SK-N-MC (cell line): Measurements from ENCODE around the gene ALG1L2.
"Not testable (repeated sequence)": the region's sequence is repeated elsewhere in the genome, so short reads cannot be mapped to it uniquely, and the experiment has no call there.

ENCODE experiments used
- DNase-seq: peaks from one replicate; pipeline ENCODE4 v3.0.0-alpha.2; 2011; ENCODE audit warnings: low read depth, low spot score
- H3K27ac ChIP-seq: fragments of 200-600 bp; sonication (generic); 2 replicates; pipeline ENCODE4 v1.5.1; 2016; ENCODE audit warnings: mixed run types
- H3K36me3 ChIP-seq: fragments of 200-600 bp; sonication (generic); 2 replicates; pipeline ENCODE4 v1.6.1; 2017; ENCODE audit warnings: antibody characterized with exemption, low read length, mixed read lengths; ENCODE audit not compliant: insufficient read depth
- H3K4me3 ChIP-seq: fragments of 200-600 bp; sonication (generic); 2 replicates; pipeline ENCODE4 v1.5.1; 2016
- H3K9ac ChIP-seq: fragments of 200-600 bp; sonication (generic); 2 replicates; pipeline ENCODE4 v1.8.0; 2017; ENCODE audit warnings: mixed run types, mixed read lengths; ENCODE audit not compliant: insufficient read length
- H3K9me3 ChIP-seq: fragments of 200-600 bp; sonication (generic); 2 replicates; pipeline ENCODE4 v1.6.1; 2017; ENCODE audit warnings: low read depth, mild to moderate bottlenecking, antibody characterized with exemption, low read length, moderate library complexity, mixed read lengths
- EZH2 ChIP-seq: fragments of 200-600 bp; sonication (generic); IDR thresholded peaks from one replicate; pipeline ENCODE4 v1.6.1; 2017; ENCODE audit warnings: antibody characterized with exemption
- FOXP2 ChIP-seq: optimal IDR thresholded peaks from 2 replicates; pipeline ENCODE3; 2011; ENCODE audit warnings: mild to moderate bottlenecking, moderate library complexity; ENCODE audit not compliant: insufficient read depth; ENCODE audit errors: extremely low read length, control extremely low read depth
- POLR2AphosphoS5 ChIP-seq: IDR thresholded peaks from 2 replicates; pipeline ENCODE4 v1.6.1; 2012; ENCODE audit warnings: mild to moderate bottlenecking, low read depth, low read length, borderline replicate concordance

ALG1L2 gene

DNA sequence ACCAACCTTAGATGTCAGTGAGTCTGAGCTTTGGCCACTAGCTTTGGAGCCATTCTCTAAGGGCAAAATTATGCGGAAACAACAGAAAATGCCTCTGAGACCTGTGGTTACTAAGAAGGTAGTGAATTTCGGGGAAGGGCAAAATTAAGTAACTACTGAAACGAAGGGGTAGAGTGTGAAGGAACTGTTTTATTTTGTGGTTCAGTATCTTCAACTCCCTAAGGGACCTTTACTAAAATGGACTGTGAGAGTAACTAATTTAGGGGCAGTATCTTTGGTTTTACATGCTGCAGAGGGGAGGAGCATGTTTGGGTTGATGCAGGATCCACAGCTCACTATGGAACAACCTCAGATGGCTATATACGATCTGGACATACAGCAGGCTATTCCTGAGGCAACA is 8.0 kb upstream of the ALG1L2 start:
- no peak for DNase-seq
- H3K27ac ChIP-seq, result no peak overlapping the region
- H3K4me3 ChIP-seq, result no peak overlapping the region
- TF ChIP-seq EZH2 (no peak), POLR2AphosphoS5 (no peak), FOXP2 (no peak)
- no peaks in the 10 kb centered on the region for H3K36me3 ChIP-seq
- no peaks in the 10 kb centered on the region; the same call in 1 of the 2 replicates for H3K9me3 ChIP-seq
- no peak overlapping the region for H3K9ac ChIP-seq

DNA sequence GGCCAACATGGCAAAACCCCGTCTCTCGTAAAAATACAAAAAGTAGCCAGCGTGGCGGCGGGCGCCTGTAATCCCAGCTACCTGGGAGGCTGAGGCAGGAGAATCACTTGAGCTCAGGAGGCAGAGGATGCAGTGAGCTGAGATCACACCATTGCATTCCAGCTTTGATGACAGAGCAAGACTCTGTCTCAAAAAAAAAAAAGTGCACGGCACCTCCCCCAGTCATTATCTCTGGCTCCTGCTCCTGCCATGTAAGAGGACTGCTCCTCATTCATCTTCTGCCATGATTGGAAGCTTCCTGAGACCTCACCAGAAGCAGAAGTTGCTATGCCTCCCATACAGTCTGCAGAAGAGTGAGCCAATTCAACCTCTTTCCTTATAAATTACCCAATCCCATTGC is 4.0 kb upstream of the ALG1L2 start:
- no peak for TF ChIP-seq POLR2AphosphoS5
- TF ChIP-seq EZH2, result no peak
- TF ChIP-seq FOXP2, result no peak
- H3K9me3 ChIP-seq, result no peaks in the 10 kb centered on the region
- no peak overlapping the region for H3K9ac ChIP-seq
- H3K27ac ChIP-seq, result no peak overlapping the region
- H3K36me3 ChIP-seq, result no peaks in the 10 kb centered on the region
- H3K4me3 ChIP-seq, result no peak overlapping the region
- no peak for DNase-seq

DNA sequence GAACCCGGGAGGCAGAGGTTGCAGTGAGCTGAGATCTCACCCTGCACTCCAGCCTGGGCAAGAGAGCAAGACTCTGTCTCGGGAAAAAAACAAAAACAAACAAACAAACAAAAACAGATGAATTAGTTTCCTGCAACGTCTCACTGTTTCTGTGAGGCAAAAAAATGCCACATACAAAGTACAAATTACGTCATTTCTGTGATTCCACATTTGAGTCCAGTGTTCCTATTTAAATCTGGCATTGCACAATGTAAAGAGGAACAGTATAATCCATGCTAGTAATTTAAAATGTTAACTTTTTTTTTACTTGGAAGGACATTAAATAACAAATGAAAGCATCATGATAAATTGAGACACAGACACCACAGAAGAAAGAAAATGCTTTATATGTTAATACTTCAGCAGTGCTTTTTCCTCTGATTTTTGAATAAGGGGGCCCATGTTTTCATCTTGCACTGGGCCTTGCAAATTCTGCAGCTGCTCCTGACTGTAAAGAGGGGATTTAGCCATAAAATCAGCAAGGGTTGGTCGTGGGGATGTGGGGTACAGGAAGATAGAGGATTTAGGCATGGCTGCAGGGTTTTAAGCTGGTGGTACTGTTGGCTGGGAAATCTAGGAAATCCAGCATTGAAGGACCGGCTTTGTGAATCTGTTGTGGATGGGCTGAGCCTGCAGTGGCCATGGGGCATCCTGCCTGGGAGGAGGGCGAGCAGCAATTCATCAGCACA is 1.9 kb downstream of the ALG1L2 start:
- H3K9me3 ChIP-seq, H3K4me3 ChIP-seq, H3K9ac ChIP-seq, DNase-seq, H3K27ac ChIP-seq, H3K36me3 ChIP-seq: not testable (repeated sequence)

DNA sequence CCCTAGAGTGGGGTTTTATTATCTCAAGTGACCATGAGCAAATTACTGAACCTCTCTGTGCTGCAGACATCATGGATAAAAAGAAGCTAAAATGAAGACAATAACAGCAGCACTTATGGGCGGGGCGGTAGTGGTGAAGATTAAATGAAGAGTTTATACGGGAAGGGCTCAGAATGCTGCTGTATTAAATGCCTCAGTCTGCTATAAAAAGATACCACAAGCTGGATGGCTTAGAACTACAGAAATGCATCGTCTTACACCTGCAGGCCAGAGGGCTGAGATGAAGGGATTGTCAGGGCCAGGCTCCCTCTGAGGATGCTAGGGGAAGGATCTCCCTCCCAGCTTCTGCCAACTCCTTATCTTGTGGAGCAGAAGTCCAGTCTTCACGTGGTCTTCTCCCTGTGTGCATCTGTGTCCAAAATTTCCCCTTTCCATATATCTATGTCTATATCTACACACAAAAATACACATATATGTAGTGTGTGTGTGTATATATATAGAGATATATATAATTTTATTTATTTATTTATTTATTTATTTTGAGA is 2.9 kb downstream of the ALG1L2 start:
- H3K9me3 ChIP-seq, result no peaks in the 10 kb centered on the region
- no peak for DNase-seq
- H3K4me3 ChIP-seq, result no peak overlapping the region
- no peak overlapping the region for H3K9ac ChIP-seq
- no peaks in the 10 kb centered on the region for H3K36me3 ChIP-seq
- TF ChIP-seq POLR2AphosphoS5, result no peak
- no peak for TF ChIP-seq FOXP2
- TF ChIP-seq EZH2, result no peak
- no peak overlapping the region for H3K27ac ChIP-seq

DNA sequence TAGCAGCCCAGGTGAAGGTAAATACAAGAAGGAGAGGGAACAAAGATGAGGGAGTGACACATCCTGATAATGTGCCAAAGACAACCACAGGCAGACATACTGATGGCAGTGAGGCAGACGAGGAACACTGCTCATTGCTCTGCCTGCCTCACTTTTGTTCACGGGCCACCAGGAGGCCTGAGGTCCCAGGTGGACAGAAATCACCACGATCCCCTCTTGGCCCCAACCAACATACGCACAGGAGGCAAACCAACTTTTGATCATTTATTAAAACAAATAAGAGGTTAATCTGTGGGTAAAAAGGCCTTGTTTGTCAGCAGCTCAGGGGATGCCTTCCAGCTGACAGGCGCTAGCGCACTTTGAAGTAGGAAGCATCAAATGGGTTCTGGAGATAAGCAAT is 4.2 kb downstream of the ALG1L2 start:
- Histone ChIP-seq H3K36me3 (no peaks in the 10 kb centered on the region), H3K4me3 (no peak overlapping the region), H3K9ac (no peak overlapping the region), H3K27ac (no peak overlapping the region), H3K9me3 (no peaks in the 10 kb centered on the region)
- TF ChIP-seq EZH2 (no peak), FOXP2 (no peak), POLR2AphosphoS5 (no peak)
- DNase-seq, result no peak

DNA sequence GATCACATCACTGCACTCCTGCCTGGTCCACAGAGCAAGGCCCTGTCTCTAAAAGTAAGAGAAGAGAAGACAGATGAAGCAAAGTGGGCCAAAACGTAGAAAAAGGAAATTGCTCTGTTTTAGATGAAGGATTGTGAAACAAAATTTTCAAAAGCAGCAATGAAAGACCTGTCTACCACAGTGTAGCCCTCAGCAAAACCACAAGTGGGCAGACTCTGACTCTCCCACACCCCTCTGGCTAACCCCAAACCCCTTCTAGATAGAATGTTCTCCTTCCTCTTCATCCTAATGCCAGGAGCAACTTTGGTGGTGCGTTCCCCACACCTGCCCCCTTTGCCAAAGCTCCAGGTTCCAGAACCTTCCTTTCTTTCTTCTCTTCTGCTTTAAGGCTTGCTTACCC is 5.0 kb downstream of the ALG1L2 start:
- H3K9me3 ChIP-seq, result not testable (repeated sequence)

DNA sequence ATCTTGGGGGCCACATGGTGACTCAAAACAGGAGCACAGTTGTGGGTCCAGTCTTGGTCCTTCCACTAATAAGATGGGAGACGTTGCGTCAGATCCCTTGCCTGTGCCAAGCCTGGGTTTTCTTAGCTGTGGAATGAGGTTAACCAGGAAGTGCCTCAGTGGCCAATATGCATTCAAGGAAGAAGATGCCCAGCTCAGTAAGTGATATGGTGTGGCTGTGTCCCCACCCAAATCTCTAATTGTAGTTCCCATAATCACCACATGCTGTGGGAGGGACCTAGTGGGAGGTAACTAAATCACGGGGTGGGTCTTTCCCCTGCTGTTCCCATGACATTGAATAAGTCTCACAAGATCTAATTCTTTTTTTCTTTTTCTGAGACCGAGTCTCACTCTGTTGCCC is 6.4 kb downstream of the ALG1L2 start:
- Histone ChIP-seq H3K9ac (no peak overlapping the region), H3K4me3 (no peak overlapping the region), H3K9me3 (no peaks in the 10 kb centered on the region), H3K27ac (no peak overlapping the region), H3K36me3 (no peaks in the 10 kb centered on the region)
- no peak for DNase-seq
- no peak for TF ChIP-seq POLR2AphosphoS5
- TF ChIP-seq EZH2, result no peak
- TF ChIP-seq FOXP2, result no peak

More for the DNA sequence above, 5.0 kb downstream of the ALG1L2 start:
- DNase-seq, H3K27ac ChIP-seq, H3K4me3 ChIP-seq, H3K9ac ChIP-seq, H3K36me3 ChIP-seq: not testable (repeated sequence)

DNA sequence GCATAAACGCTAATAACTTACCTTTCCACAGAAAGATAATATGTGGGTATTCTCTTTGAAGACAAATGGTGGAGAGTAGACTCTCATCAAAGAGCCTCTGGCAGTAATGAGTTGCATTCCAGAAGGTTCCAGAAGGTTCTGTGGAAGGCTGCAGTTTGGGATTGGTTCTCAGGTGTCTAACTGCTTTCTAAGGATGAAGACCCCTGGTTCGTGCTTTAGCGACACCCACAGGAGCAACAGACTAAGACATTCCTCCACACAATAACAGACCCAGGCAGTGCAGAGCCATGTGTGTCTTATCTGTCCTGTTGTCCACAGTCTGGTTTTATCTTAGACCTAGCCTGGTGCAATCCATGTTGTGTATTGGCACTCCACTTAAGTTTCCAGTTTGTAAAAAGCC is 9.1 kb downstream of the ALG1L2 start:
- H3K9me3 ChIP-seq, H3K36me3 ChIP-seq: not testable (repeated sequence)

DNA sequence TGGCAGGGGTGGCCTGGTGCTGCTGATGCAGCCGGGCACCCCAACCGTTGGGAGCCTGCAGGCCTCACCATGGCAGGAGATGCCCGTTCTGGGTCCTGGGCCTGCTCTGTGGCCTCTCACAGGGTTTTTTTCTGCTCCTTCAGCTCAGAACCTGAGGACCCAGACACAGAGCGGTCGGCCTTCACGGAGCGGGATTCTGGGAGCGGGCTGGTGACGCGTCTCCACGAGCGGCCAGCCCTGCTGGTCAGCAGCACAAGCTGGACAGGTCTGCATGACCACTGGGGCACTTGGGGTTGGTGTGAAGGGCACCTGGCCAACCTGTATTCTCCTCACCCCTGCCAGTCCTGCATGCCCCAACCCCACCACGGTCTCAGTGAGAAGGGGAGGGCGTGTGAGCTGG is 10.3 kb downstream of the ALG1L2 start:
- no peak overlapping the region for H3K9ac ChIP-seq
- H3K9me3 ChIP-seq, result no peaks in the 10 kb centered on the region
- DNase-seq, result no peak
- H3K4me3 ChIP-seq, result no peak overlapping the region
- TF ChIP-seq POLR2AphosphoS5 (no peak), FOXP2 (no peak), EZH2 (no peak)
- H3K36me3 ChIP-seq, result no peaks in the 10 kb centered on the region
- H3K27ac ChIP-seq, result no peak overlapping the region

More for the DNA sequence above, 9.1 kb downstream of the ALG1L2 start:
- H3K4me3 ChIP-seq, H3K9ac ChIP-seq, DNase-seq, H3K27ac ChIP-seq: not testable (repeated sequence)

DNA sequence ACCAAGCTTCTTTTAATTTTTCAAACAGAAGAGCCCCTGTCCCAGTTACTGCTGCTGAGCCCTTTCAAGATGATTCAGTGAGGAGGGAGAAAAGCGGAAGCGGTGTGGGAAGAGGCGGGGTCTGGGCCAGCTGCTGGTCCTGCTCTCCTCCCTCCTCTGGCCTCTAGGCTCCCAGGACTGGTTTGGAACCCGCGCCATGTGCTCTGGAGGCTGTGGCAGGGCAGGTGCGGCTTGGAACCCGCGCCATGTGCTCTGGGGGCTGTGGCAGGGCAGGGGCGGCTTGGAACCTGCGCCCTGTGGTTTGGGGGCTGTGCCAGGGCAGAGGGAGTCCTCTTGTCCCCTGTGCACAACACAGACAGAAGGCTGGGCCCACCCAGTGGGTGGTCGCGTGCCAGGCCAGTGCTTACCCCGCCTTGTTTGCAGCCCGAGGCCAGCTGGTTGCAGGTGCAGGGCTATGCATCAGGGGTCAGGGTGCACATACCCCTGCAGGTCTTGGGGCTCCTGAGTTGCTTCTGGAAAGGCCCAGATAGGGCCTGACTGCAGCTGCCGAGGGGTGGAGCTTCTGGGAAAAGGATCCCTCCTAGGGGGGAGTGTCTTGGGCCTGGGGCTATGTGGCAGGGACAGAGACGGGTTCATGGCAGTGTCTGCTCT is 12.2 kb downstream of the ALG1L2 start:
- Histone ChIP-seq H3K36me3 (no peaks in the 10 kb centered on the region), H3K4me3 (no peak overlapping the region), H3K9ac (no peak overlapping the region), H3K9me3 (no peaks in the 10 kb centered on the region), H3K27ac (no peak overlapping the region)
- TF ChIP-seq FOXP2 (no peak), POLR2AphosphoS5 (no peak), EZH2 (no peak)
- DNase-seq, result no peak

DNA sequence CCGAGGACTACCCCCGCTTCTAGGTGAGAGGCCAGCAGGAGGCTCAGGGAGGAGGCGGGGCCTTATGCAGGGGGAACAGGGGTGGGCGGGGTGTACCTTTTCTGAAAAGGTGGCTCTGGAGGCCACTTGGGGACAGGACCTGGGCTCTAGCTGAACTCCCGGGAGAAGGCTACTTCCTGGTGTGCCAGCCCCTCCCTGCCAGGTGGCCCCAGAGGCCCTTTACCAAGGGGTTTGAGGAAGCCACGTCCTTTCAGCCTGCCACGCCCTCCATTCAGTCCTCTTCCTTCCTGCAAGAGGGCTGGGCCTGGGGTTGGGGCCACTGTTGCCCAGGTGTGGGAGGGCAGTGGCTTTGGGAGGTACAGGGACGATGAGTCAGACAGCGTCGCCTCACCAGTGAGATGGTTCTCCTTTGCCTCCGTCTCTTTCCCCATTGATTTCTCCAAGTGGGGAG is 12.9 kb downstream of the ALG1L2 start:
- not testable (repeated sequence) for H3K4me3 ChIP-seq, H3K27ac ChIP-seq, H3K9me3 ChIP-seq, H3K9ac ChIP-seq, H3K36me3 ChIP-seq, DNase-seq

DNA sequence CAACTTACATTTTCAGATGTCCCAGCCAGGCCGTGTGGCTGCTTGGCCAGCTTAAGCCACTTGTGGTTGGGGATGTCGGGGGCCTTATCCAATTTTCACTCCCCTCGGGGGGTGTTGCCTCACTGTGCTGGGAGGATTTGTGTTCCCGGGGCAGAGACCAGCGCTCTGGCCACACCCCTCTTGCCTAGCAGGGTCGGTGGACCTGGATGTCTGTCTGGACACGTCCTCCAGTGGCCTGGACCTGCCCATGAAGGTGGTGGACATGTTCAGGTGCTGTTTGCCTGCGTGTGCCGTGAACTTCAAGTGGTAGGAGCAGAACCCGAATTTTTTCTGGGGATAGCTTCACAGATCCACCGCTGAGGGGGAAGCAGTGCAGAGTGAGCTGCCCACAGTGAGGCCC is 14.2 kb downstream of the ALG1L2 start:
- H3K27ac ChIP-seq, H3K36me3 ChIP-seq, H3K9ac ChIP-seq, DNase-seq, H3K9me3 ChIP-seq, H3K4me3 ChIP-seq: not testable (repeated sequence)

DNA sequence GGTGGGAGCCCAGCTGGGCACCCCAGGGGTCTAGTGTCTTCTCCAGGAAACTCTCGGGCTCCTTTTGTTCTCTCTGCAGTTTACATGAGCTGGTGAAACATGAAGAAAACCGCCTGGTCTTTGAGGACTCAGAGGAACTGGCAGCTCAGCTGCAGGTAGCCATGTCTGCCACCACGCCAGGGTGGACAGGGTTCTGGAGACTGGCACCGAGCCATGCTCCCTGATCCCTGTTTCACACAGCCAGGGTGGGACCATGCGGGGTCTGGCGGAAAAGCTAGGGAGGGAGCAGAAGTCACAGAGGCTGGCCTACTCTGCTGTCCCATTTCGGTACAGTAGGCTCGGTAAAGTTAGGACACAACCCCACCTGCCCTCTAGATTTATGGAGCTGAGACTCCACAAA is 15.5 kb downstream of the ALG1L2 start:
- DNase-seq, H3K9ac ChIP-seq, H3K27ac ChIP-seq: not testable (repeated sequence)

More for the DNA sequence above, 15.5 kb downstream of the ALG1L2 start:
- H3K36me3 ChIP-seq, H3K9me3 ChIP-seq, H3K4me3 ChIP-seq: not testable (repeated sequence)
